Testis (tissue), 2 donors: ENCODE measurements around the gene FSTL4.

Experiments
- POLR2A ChIP-seq: fragments of 450-650 bp; IDR thresholded peaks from one replicate; pipeline ENCODE4 v1.6.1; 2017; ENCODE audit warnings: antibody characterized with exemption, mild to moderate bottlenecking, moderate library complexity
- TF ChIP-seq, protein P1 (sequence below), 3 experiments: fragments of 450-650 bp in 2 of 3; fragments of 200-600 bp in 1 of 3; sonication (generic) in 1 of 3; IDR thresholded peaks; one replicate each; pipeline ENCODE4 v1.5.1; 2016 to 2019; ENCODE audit warnings: antibody characterized with exemption in 3 of 3, mild to moderate bottlenecking in 2 of 3, moderate library complexity in 1 of 3

DNA sequence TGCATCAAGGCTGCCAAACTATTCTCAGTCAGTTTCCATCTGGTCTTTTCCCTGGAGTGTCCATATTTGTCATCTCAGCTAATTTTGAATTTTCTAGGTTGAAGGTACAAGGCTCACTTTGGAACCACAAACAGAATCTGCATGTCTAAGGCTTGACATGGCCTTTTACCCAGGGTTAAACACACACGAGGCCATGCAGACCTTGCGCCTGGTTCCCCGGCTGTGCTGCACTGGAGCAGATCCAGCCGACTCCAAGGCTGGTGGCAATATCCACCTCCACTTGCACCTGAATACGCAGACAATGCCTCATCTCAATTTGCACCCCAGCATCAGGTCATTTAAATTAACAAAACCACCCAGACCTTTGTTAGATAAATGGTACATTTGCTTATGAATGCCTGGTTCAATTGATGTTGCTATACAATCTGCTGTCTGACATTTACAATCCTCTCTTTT, 284.4 kb downstream of the FSTL4 start:
- TF ChIP-seq, protein P1, sequence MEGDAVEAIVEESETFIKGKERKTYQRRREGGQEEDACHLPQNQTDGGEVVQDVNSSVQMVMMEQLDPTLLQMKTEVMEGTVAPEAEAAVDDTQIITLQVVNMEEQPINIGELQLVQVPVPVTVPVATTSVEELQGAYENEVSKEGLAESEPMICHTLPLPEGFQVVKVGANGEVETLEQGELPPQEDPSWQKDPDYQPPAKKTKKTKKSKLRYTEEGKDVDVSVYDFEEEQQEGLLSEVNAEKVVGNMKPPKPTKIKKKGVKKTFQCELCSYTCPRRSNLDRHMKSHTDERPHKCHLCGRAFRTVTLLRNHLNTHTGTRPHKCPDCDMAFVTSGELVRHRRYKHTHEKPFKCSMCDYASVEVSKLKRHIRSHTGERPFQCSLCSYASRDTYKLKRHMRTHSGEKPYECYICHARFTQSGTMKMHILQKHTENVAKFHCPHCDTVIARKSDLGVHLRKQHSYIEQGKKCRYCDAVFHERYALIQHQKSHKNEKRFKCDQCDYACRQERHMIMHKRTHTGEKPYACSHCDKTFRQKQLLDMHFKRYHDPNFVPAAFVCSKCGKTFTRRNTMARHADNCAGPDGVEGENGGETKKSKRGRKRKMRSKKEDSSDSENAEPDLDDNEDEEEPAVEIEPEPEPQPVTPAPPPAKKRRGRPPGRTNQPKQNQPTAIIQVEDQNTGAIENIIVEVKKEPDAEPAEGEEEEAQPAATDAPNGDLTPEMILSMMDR (IDR thresholded peaks at IDR 0.05) = no peak
- TF ChIP-seq POLR2A = no peak
